SK-N-SH treated with all-trans-retinoic acid at 6 μM for 48 hours (cell line): ENCODE data around the gene COPE.

Experiments used
- ARNTL ChIP-seq: fragments of 450-650 bp; formaldehyde crosslinking; IDR thresholded peaks from 2 replicates; pipeline ENCODE4 v1.5.0; 2020; ENCODE audit warnings: low read depth, mild to moderate bottlenecking, moderate library complexity, borderline replicate concordance
- CREB5 ChIP-seq: fragments of 250-450 bp; sonication (Bioruptor Pico); IDR thresholded peaks from 2 replicates; pipeline ENCODE4 v1.5.1; 2020; ENCODE audit warnings: low read depth, mild to moderate bottlenecking, moderate library complexity
- ESRRG ChIP-seq: fragments of 250-450 bp; sonication (Bioruptor Pico); IDR thresholded peaks from 2 replicates; pipeline ENCODE4 v1.6.1; 2021; ENCODE audit warnings: mild to moderate bottlenecking
- OSR1 ChIP-seq: fragments of 250-450 bp; sonication (Bioruptor Pico); IDR thresholded peaks from 2 replicates; pipeline ENCODE4 v1.8.0; 2022; ENCODE audit warnings: moderate library complexity, mild to moderate bottlenecking, inconsistent platforms
- PPARA ChIP-seq: fragments of 250-450 bp; sonication (Bioruptor Pico); IDR thresholded peaks from 2 replicates; pipeline ENCODE4 v1.5.0; 2020; ENCODE audit warnings: mild to moderate bottlenecking, borderline replicate concordance
- SNAI2 ChIP-seq: fragments of 250-450 bp; sonication (Bioruptor Pico); IDR thresholded peaks from 2 replicates; pipeline ENCODE4 v1.5.0; 2020; ENCODE audit warnings: mild to moderate bottlenecking, moderate library complexity
- ZFP3 ChIP-seq: fragments of 250-450 bp; sonication (Bioruptor Pico); IDR thresholded peaks from 2 replicates; pipeline ENCODE4 v1.5.0; 2020; ENCODE audit warnings: mild to moderate bottlenecking, moderate library complexity
- ZFP30 ChIP-seq: fragments of 450-650 bp; formaldehyde crosslinking; IDR thresholded peaks from 2 replicates; pipeline ENCODE4 v1.5.0; 2022; ENCODE audit warnings: mild to moderate bottlenecking, moderate library complexity
- TF ChIP-seq, protein P1 (sequence below): fragments of 250-450 bp; sonication (Bioruptor Pico); IDR thresholded peaks from 2 replicates; pipeline ENCODE4 v1.8.0; 2020; ENCODE audit warnings: mild to moderate bottlenecking, moderate library complexity, borderline replicate concordance

DNA sequence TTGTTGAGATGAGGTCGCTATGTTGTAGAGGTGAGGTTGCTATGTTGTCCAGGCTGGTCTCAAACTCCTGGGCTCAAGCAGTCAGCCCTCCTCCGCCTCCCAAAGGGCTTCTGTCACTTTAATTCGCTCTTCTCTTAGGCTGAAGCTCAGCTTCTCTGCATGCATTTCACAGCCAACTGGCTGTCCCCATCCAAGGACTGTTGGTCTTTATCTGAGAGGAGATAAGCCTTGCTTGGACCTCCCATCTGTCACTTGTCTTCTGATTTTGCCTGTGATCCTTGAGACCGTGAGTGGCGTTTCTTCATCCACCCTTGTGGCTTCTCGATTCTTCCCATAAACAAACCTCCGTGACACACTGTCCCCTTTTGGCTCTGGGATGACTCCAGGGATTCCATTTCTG is 47.6 kb downstream of the COPE start:
- no peak for TF ChIP-seq ESRRG (CRISPR knock-in tag)
- no peak for TF ChIP-seq SNAI2
- no peak for TF ChIP-seq OSR1 (CRISPR knock-in tag)
- TF ChIP-seq CREB5: no peak
- no peak for TF ChIP-seq PPARA (CRISPR knock-in tag)
- TF ChIP-seq ZFP30 (CRISPR knock-in tag): no peak
- no peak for TF ChIP-seq ARNTL (CRISPR knock-in tag)
- no peak for TF ChIP-seq ZFP3 (CRISPR knock-in tag)
- TF ChIP-seq, protein P1, sequence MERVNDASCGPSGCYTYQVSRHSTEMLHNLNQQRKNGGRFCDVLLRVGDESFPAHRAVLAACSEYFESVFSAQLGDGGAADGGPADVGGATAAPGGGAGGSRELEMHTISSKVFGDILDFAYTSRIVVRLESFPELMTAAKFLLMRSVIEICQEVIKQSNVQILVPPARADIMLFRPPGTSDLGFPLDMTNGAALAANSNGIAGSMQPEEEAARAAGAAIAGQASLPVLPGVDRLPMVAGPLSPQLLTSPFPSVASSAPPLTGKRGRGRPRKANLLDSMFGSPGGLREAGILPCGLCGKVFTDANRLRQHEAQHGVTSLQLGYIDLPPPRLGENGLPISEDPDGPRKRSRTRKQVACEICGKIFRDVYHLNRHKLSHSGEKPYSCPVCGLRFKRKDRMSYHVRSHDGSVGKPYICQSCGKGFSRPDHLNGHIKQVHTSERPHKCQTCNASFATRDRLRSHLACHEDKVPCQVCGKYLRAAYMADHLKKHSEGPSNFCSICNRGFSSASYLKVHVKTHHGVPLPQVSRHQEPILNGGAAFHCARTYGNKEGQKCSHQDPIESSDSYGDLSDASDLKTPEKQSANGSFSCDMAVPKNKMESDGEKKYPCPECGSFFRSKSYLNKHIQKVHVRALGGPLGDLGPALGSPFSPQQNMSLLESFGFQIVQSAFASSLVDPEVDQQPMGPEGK (CRISPR knock-in tag): no peak
